GM19324 (cell line): ENCODE data around the gene SULT2B1.
"Not testable (repeated sequence)": the region's sequence is repeated elsewhere in the genome, so short reads cannot be mapped to it uniquely, and the experiment has no call there.

ENCODE experiments used
- ATAC-seq: cut with Tn5 transposase; IDR thresholded peaks from one replicate; pipeline ENCODE4 v1.9.1; 2021; ENCODE audit warnings: mild to moderate bottlenecking, moderate library complexity; ENCODE audit not compliant: unreplicated experiment, low FRiP score

The SULT2B1 gene

DNA sequence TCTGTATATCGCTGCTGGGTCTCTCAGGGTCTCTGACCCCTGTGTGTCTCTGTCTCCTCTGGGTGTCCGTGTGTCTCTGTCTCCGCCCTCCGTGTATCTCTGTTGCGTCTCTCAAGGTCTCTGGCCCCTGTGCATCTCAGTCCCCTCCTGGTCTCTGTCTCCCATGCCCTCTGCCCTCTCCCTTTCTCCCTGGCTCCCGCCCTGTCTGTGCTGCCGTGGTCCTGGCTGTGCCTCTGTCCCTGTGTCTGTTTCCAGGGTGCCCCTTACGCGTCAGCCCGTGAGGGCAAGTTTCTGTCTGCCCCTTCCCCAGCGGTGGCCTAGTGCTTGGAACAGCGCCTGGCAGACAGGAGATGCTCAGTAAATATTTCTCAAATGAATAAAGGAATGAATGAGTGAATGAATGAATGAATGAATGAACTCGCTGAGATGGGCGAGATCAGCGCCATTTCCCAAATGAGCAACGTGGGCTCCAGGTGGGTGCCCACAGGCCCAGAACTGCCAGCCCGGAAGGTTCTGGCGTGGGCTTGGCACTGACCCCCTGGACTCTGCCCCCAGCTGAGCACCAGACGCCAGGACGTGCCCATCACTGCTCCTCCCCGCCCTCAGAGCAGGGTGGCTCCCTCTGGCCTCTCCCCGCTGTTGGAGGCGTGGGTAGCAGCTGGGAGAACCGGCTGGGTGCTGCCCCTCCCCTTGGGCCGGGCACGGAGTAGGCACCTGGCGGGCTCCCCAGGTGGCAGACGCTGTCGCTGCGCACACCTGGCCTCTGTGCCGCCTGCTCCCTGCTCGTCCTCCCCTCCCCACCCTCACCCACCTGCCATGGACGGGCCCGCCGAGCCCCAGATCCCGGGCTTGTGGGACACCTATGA is at the start of gene SULT2B1:
Gene SULT2B1 (plus strand): TSS at position 736 of the 866 bp plus-strand sequence. CDS start 81 bp downstream, at position 817.
- no peak for ATAC-seq

DNA sequence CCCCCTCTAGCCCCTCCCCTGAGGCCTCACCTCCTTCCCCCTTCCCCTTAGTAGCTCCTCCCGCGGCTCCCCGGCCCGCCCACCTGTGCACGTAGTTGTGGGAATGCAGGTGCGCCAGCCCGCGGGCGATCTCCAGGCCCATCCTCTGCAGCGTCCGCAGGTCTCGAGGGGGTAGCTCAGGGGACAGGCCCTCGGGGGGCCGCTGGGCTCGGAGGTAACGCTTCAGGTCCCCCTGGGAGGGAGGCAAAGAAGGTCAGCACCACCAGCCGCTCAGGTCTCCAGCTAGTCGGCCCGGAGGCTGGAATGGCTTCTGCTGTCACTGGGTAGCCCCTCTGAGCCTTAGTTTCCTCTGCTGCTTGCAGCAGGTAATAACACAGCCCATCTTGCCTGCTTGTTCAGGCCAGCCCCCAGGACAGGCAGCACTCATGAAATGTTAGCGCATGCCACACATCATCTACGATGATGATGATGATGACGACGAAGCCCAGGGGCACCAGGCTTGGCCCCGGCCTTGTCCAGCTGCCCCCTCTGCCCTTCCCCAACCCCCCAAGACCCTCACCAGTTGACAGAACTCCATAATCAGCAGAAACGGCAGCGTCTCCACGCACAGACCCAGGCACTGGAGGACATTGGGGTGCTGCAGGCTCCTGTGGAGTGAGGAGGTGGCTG is 49.5 kb upstream of the SULT2B1 start:
- ATAC-seq: no peak

DNA sequence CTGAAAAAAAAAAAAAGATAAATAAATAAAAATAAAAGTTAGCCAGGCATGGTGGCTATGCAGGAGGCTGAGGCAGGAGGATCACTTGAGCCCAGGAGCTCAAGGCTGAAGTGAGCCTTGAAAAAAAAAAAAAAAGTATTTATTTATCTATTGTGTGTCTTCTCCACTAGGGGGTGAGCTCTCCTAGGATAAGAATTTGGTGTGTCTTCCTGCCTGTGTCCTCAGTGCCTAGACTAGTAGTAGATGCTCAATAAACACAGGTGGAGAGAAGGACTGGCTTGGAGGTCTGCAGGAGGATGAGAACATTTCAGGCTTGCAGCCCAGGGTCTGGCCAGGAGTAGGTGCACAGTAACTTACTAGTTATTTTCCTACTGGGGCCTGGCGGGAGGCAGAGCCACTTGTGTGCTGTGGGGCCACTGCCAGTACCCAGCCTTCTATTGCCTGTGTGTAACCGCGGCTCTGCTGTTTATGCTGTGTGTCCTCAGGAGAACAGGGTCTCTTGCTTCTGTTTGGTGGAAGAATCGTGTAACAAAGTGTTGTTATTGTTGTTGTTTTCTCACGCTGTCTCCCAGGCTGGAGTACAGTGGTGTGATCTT is 45.7 kb upstream of the SULT2B1 start:
- no peak for ATAC-seq

DNA sequence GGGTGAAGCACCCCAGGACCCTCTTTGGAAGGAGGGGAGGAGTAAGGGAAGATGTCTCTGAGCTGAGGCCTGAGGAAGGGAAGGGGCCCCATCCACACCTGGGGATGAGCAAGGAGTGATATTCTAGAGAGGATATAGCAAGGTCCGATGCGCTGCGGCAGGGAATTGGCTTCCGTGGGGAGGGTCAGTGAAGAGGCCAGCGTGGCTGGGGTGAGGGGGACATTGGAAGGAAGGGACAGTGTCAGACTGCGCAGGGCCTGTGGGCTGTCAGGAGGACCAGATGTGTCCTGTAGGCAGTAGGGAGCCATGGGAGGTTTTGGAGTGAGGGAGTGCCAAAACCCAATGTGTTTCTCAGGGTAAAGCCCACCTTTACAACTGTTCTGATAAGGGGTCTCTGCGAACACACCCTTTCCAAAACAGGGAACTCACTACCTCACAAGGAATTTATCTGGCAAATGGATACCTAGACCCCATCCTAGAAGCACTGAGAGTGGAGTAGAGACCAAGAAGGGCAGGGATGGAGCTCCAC is 44.0 kb upstream of the SULT2B1 start:
- no peak for ATAC-seq

DNA sequence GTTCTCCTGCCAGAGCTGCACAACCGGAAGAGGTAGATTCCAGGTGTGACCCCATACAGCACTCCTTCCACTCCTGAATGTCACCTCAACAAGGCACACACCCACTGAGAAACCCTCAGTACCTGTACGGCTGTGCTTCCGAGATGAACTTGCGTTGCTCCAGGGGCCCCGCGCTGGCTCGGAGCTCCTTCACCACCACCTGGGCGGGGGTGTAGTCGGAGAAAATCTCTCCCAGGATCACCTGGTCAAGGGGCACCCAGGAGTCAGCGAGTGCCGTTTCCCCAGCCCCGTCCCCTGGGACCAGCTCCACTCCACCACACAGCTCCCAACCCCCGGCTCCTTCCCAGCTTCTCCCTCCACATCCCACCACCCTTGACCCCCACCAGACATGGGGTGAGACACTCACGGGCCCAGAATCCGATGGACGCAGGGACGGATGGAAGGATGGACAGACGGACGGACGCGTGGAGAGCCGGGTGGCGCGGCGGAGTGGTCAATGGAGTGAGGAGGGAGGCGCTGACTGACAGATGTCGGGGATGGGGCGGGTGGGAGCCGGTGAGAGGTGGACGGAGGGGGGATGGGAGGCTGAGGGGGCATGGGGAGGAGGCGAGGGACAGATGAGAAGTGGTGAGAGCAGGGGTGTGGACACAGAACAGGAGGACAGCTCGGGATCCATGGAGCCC is 43.1 kb upstream of the SULT2B1 start:
- ATAC-seq: no peak

DNA sequence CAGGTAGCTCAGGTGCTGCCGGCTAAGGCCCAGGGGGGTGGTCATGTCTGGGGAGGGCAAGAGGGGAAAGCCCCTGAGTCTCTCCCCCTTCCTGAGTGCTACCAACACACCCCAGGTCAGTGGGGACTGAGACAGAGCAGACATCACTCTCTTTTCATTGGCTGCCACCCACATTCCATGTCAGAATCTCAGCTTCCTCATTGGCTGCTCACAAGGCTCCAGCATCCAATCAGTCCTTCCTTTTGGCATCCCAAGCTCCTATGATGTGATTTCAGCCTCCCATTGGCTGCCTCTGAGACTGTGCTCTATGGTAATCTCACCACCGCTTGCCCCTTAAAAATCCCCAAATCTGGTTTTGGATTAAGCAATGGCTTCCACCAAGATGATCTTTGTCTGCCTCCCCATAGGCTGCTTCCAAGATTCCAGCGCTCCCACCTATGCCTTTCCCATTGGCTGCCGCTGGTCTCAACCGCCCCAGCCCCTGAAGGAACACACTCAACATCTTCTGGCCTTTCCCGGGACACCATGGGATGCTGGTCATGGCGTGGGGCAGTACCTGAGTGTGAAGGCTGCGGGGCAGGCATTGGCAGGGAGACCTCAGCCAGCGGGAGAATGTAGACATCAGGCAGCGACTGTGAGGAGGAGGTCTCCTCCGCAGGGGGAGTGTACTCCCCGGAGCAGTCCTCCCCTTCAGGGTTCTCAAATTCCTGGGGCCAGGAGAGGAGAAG is 42.3 kb upstream of the SULT2B1 start:
- no peak for ATAC-seq

DNA sequence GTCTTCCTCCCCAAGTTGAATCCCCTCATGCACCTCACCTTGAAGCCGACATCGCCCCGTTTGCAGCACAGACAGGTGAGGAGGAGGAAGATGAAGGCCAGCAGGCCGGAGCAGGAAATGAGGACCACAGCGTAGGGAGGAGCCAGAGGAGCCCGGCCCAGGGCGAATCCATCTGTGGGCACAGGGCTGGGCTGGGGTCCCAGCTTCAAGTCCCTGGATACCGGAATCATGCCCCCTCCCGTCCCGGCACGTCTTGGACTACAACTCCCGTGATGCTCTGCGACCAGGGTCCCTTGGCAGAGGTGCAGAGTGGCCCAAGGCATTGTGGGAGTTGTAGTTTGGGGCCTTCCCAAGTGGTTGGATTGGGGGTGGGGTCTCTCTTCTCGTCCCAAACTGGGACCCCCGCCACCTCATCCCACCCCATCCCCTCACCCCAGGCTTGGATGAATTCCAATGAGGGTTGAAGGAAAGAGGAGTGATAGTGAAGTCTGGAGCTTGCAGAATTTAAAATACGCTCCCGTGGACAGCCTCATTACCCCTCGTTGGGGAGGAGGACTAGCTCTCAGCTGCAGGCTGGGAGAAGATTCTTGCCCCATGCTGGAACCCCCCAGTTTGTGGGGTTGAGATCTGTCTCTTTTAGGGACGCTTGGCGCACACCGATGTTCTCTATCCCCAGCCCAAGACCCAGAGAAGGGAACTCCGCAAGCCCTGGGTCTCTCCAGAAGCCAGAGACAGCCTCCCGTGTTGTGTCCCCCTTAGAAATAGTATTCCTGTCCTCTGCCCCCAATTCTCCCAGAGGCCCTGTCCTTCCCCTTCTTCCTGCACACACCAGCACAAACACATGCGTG is 41.3 kb upstream of the SULT2B1 start:
- no peak for ATAC-seq

DNA sequence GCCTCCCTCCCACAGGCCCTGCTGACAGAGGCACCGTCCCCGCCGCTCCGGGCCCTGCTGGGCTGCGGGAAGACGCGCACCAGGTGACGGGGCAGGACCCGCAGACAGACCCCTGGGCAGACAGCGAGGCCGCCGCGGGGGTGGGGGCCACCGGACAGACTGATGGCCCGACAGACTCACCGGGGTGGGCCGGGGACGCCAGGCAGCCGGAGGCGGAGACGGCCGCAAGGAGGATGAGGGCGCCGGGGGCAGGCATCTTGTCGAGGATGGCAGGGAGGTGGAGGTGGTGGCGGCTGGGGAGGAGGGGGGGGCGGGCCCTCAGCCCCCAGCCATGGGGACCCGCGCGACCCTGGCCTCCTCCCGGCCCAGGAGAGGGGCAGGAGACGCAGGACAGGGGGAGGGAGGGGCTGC is 40.6 kb upstream of the SULT2B1 start:
- no peak for ATAC-seq

DNA sequence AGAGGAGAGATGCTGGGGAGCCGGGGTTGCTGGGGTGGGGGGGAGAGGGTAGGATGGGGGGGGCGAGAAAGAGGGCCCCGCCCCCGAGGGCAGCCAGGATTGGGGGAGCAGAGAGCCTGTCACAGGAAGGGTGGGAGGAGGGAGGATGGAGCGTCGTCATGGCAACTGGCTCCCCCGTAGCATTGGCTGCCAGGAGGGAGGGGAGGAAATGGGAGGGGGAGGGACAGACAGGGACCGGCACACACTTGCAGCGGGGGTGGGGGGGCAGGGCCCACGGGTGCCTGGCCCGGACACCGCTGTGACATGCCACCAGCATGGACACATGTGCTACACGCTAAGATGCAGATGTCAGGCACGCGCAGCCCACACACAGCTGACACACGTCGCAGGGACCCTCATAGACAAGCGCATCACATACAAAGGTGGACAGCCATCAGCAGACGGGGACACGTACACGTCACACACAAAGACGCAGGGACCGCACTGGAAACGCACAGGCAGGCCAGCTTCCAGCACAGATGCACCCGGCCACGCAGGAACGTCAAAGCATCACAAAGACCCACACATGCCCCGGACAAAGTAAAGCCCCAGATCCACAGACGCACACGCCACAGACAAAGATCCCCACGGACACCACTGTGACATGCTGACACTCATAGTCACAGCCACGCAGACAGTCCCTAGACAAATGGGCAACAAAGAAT is 40.0 kb upstream of the SULT2B1 start, which contains the start of gene LMTK3:
Gene LMTK3 (minus strand): TSS at position 36 of the 704 bp plus-strand sequence. CDS start 259 bp downstream, outside the sequence.
- no peak for ATAC-seq

DNA sequence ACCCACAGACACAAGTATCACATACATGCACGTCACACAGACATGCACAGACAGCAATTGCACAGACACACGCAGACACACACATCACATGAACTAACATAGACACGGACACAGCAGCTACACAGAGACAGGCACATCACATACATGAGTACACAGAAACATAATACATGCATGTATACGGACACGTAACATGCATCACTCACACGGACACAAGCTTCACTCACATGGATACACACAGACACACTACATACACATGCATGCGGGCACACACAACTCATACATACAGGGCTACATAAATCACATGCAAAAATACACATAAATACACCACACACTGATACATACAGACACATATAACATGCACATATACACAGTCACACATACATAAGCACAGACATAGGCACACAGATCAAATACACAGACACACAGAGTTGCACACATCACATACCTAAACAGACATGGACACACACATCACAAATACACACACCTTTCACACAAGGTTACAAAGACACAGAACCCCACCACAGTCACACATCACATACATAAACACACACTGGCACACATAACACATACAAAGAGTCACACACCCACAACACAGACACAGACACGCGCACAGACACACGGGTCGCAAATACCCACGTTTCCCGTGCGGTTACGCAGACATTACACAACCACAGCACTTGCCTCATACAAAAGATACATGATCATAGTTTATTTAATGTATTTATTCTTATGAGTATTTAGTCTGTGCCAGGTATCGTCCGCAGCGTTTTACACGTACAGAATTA is 39.3 kb upstream of the SULT2B1 start:
- no peak for ATAC-seq

DNA sequence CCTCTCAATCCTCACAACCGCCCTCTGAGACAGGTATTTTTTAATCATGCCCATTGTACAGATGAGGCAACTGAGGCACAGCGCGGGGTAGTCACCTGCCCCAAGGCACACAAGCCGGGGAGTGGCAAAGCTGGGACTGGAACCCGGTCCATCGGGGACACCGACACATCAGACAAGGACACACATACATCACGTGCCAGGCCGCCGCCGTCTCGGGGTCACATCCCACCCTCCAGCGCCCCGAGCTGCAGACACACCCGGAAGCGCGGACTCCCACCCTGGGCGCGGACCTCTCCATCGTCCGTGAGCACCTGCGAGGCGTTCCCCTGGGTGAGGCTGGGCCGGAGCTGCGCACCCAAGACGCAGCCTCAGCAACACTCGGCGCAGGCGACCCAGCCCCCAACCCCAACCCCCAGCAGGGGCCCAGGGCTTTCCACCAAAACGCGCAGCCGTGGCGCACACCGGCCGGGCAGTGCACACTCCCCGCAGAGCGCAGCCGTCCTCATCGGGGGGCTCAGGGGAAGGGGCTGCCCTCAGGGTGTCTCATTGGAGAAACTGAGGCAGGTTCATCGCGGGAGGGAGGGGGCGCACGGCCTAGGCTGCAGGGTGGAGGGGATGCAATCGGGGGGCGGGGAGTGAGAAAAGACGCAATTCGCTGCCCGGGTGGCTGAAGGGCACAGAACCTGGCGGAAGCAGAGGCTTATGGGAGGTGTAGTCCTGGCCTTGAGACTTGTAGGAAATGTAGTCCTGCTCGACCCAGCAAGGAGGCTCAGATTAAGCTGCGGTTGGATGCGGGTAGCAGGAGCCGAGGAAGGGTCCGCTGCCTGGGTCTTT is 38.5 kb upstream of the SULT2B1 start:
- no peak for ATAC-seq

DNA sequence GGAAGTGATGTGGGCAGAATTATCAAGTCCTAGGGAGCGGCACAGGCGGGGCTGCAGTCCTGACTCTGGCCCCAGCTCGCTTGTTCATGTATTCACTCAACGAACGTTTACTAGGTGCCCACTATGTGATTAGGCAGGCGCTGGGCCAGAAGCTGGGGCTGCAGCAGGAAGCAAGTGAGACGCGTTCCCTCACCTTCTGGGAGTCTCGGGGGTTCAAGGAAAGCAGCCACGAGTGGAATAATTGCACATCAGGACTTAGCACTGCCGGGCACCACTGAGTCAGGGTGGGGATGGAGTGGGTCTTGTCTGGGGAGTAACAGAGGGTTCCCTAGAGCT is 37.9 kb upstream of the SULT2B1 start:
- no peak for ATAC-seq

DNA sequence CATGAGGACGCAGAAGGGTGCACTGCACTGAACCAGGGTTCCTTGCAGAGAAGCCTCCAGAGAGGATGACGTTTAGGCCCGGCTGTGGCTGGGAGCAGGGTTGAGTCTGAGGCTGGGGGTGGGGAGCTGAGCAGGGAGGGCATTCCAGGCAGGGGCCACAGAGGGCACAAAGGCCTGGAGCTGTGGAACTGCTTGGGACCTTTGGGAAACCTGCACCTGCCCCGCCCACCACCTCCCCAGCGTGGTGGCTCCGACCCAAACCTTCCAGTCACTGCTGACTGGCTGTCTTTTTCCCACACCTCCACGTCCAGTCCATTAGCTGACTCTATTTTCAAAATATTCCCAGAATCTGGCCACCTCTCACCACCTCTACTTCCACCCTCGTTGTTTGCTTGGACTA is 35.4 kb upstream of the SULT2B1 start:
- ATAC-seq: no peak

DNA sequence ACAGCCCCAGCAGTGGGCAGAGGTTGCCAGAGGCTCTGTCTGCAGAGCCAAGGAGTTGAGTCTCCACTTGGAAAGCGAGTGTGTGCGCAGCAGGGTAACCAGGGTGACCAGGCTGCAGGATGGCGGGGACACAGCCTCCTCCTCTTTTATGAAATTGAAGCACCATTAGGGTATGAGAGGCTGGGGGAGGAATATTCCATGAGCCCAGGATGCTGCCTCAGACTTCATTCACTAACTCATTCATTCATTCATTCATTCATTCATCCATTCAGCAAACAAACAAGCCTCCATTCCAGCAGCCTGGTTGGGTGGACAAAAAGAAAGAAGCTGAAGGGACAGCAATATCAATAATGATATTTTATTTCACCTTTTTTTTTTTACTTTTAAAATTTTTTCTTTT is 33.8 kb upstream of the SULT2B1 start:
- no peak for ATAC-seq

DNA sequence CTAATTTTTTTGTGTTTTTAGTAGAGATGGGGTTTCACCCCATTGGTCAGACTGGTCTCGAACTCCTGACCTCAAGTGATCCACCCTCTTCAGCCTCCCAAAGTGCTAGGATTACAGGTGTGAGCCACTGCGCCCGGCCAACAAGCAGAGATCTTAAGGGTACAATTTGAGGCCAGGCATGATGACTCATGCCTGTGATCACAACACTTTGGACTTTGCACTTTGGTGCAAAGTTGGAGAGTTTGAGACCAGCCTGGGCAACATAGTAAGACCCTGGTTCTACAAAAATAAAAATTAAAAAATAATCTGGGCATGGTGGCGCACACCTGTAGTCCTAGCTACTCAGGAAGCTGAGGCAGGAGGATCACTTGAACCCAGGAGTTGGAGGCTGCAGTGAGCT is 32.5 kb upstream of the SULT2B1 start:
- not testable (repeated sequence) for ATAC-seq

DNA sequence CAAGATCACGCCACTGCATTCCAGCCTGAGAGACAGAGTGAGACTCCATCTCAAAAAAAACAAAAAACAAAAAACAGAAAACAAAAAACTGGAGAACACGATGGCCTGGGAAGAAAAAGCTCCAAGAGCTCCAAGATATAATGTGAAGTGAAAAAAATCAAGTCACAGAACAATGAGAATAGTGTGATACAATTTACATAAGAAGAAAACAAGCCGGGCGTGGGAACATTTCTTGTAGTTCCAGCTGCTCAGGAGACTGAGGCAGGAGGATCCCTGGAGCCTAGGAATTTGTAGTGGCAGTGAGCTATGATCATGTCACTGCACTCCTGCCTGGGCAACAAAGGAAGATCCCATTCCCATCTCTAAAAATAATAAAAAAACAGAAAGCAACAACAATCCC is 31.8 kb upstream of the SULT2B1 start:
- ATAC-seq: no peak

DNA sequence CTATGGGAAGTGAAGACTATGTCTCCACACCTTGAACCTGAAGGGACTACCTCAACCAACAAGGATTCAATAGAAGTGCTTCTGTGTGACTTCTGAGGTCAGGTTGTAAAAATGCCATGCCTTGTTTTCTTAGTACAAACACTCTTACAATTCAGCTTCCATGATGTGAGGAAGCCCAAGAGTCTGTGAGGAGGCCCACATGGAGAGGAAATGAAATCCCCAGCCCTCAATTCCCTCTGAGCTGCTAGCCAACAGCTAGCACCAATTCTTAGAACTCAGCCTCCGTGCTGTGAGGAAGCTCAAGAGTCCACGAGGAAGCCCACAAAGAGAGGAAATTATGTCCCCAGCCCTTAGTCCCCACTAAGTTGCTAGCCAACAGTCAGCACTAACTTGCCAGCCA is 27.8 kb upstream of the SULT2B1 start:
- no peak for ATAC-seq
